Lower leg skin (tissue), 4 donors: ENCODE data around the gene HMGCR. TPM values are rescaled to one million over a fixed set of nuclear protein-coding genes. Genes with fewer than 3 reads are reported as not detected.

ENCODE experiments used
- DNase-seq, 2 donors: peaks; one replicate each; pipeline ENCODE4 v3.0.0-alpha.2; 2019; ENCODE audit warnings: low spot score in 2 of 2
- H3K4me3 ChIP-seq: fragments of 200-600 bp; sonication (generic); 2 replicates; pipeline ENCODE4 v1.5.1; 2017; ENCODE audit warnings: mild to moderate bottlenecking, low read depth; ENCODE audit not compliant: poor library complexity, severe bottlenecking
- POLR2A ChIP-seq, 2 donors: fragments of 450-650 bp; IDR thresholded peaks; one replicate each; pipeline ENCODE4 v1.6.1; 2016 to 2017; ENCODE audit warnings: antibody characterized with exemption in 2 of 2, mild to moderate bottlenecking in 1 of 2, moderate library complexity in 1 of 2
- WGBS, 2 donors: methylation state at CpG; one replicate each; pipeline ENCODE4 v1.1.5; 2018; 5-methylcytosine and 5-hydroxymethylcytosine counted together
- intact Hi-C: fragments of 100-400 bp; cut with DNase I; formaldehyde crosslinking; loops from one replicate; pipeline ENCODE4 v1.15.0; 2023; ENCODE audit warnings: low total_unique reads
- total RNA-seq, 4 donors: library from RNA; depleted of rRNA; stranded (reverse); fragments of >200 nt; gene quantifications; one replicate each; pipeline ENCODE4 v1.1.0, GENCODE V29; 2016
- TF ChIP-seq, protein P1 (sequence below), 3 donors: fragments of 450-650 bp; IDR thresholded peaks; one replicate each; pipeline ENCODE4 v1.5.1; 2016; ENCODE audit warnings: antibody characterized with exemption in 3 of 3, mild to moderate bottlenecking in 3 of 3, moderate library complexity in 2 of 3

HMGCR gene
- total RNA-seq, 4 donors from 2014 or later, result 101 to 119 (median 103) TPM

DNA sequence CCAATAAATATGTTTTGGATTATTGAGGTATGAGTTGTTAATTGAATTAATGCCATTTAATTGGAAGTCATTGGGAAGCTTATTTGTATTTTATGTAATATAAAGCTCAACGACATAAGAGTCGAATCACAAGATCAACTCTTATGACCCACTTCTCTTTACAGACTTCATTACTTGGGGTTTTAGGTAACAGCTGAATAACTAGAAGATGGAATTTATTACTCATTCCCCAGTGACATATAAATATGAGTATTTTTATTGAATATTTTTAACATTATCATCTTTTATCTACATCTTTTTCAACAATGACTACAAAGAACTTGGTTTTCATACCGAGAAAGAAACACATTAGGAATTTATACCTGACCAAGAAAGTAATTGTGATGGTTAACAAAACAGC is 21.1 kb downstream of the HMGCR start:
- H3K4me3 ChIP-seq, result no peak overlapping the region
- no peak for TF ChIP-seq POLR2A (IDR thresholded peaks at IDR 0.05)
- TF ChIP-seq, protein P1, sequence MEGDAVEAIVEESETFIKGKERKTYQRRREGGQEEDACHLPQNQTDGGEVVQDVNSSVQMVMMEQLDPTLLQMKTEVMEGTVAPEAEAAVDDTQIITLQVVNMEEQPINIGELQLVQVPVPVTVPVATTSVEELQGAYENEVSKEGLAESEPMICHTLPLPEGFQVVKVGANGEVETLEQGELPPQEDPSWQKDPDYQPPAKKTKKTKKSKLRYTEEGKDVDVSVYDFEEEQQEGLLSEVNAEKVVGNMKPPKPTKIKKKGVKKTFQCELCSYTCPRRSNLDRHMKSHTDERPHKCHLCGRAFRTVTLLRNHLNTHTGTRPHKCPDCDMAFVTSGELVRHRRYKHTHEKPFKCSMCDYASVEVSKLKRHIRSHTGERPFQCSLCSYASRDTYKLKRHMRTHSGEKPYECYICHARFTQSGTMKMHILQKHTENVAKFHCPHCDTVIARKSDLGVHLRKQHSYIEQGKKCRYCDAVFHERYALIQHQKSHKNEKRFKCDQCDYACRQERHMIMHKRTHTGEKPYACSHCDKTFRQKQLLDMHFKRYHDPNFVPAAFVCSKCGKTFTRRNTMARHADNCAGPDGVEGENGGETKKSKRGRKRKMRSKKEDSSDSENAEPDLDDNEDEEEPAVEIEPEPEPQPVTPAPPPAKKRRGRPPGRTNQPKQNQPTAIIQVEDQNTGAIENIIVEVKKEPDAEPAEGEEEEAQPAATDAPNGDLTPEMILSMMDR (IDR thresholded peaks at IDR 0.05), result no peak
- DNase-seq, result no peak
- intact Hi-C loops, result no loop called here
- WGBS, 2 donors, result 94 to 97% methylated on average over 3 of the region's 3 CpGs

DNA sequence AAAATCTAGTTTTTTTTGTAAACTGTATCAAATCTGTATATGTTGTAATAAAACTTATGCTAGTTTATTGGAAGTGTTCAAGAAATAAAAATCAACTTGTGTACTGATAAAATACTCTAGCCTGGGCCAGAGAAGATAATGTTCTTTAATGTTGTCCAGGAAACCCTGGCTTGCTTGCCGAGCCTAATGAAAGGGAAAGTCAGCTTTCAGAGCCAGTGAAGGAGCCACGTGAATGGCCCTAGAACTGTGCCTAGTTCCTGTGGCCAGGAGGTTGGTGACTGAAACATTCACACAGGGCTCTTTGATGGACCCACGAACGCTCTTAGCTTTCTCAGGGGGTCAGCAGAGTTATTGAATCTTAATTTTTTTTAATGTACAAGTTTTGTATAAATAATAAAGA is 24.3 kb downstream of the HMGCR start:
- no peak for DNase-seq
- no peak for TF ChIP-seq POLR2A (IDR thresholded peaks at IDR 0.05)
- TF ChIP-seq, protein P1 (IDR thresholded peaks at IDR 0.05), result no peak
- WGBS, 2 donors, result 79 to 80% methylated on average over 4 of the region's 4 CpGs
- intact Hi-C loops, result no loop called here
- H3K4me3 ChIP-seq, result no peak overlapping the region

DNA sequence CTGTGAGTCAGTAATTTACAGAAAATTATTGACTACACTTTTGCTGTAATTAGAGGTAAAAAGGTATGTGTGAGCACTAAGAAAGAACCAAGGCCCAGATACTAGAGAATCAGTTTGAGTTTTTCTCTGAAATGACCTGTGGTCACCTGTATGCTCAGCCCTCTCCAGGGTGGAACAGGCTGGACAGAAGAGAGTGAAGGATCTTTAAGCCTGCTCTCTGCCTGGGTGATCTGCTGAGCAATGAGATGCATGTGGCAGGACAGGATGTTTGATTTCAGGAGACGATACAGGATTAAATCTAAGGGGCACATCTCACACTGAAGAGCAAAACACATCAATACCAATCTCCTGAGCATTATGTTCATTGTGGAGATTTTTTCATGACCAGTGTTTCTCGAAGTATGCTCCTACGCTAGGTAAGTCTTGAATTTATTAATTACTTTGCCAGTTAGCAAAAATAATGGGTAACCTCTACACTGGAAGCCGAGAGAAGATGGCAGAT is 25.5 kb downstream of the HMGCR start:
- DNase-seq, result no peak
- intact Hi-C loops, result no loop called here
- no peak overlapping the region for H3K4me3 ChIP-seq
- TF ChIP-seq POLR2A (IDR thresholded peaks at IDR 0.05), result no peak
- TF ChIP-seq, protein P1 (IDR thresholded peaks at IDR 0.05), result no peak
- WGBS, 2 donors, result 80 to 85% methylated on average over 4 of the region's 4 CpGs

DNA sequence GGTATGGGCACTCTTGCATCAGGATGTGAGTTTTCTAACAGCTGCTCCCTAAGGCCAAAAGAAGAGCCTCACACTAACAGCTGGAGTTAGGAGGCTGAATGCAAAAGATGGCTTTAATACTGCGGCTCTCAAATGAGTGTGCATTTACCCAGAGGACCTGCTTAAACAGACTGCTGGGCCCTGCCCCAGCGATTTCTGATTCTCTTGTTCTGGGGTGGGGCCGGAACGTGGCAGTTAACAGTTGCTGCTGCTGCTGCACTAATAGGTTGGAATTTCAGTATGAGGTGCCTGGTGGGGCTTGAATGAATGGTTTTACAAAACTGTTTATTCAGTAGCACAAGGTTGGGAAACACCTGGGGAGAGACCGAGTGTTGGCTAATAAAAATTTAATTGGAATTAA is 26.1 kb downstream of the HMGCR start:
- DNase-seq, result no peak
- intact Hi-C loops, result no loop called here
- 43 to 53% methylated on average over 5 of the region's 5 CpGs for WGBS, 2 donors
- TF ChIP-seq POLR2A (IDR thresholded peaks at IDR 0.05), result no peak
- TF ChIP-seq, protein P1 (IDR thresholded peaks at IDR 0.05), result no peak
- H3K4me3 ChIP-seq, result no peak overlapping the region

DNA sequence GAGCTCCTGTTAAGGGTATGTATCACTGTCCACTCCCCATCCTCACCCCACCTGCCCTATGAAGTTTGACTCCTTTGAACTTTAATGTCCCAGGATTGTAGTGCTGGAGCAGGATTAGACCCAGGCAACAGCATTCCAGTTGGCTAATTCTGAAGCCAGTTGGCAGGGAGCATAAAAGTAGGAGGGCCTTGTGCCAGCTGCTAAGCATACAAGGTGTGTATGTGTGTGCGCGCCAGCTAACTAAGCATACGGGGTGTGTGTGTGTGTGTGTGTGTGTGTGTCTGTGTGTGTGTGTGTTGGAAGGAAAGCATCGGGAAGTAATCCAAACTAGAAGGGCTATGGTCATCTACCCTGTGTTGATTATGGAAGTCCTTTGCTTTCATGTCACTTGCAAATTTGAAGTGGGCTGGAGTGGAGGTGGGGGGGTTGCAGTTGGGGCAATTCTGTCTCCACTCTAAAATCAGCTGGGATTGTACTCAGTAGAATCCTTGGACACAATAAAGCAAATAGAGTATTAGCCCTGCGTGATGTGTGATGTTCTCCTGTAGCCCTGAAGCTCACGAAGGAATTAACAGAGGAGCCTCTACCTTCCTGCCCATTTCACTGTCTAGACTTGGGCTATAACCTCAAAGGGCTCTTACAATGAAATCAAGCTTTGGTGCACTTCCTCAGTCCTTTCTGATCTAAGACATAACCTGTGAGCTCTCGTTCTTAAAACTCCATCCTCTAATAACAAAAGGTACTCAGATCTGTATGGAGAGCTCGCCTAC is 26.9 kb downstream of the HMGCR start:
- no peak for DNase-seq
- no peak for TF ChIP-seq POLR2A (IDR thresholded peaks at IDR 0.05)
- TF ChIP-seq, protein P1 (IDR thresholded peaks at IDR 0.05), result no peak
- 58 to 59% methylated on average over 8 of the region's 8 CpGs for WGBS, 2 donors
- intact Hi-C loops, result no loop called here
- H3K4me3 ChIP-seq, result no peak overlapping the region
